HepG2 (cell line): ENCODE measurements around the gene ABHD10.

Source experiments
- ADNP ChIP-seq: sonication (generic); formaldehyde crosslinking; IDR thresholded peaks from 2 replicates; pipeline ENCODE4 v1.4.0; 2020; ENCODE audit warnings: missing genetic modification reagents
- FOXK2 ChIP-seq: fragments of 450-650 bp; IDR thresholded peaks from 2 replicates; pipeline ENCODE4 v1.6.1; 2016
- GFI1 ChIP-seq: sonication (generic); formaldehyde crosslinking; IDR thresholded peaks from 2 replicates; pipeline ENCODE4 v1.5.0; 2020; ENCODE audit warnings: missing genetic modification reagents, mild to moderate bottlenecking, borderline replicate concordance
- HDAC2 ChIP-seq: sonication (generic); formaldehyde crosslinking; IDR thresholded peaks from 2 replicates; pipeline ENCODE4 v1.4.0; 2020; ENCODE audit warnings: missing genetic modification reagents

GRCh38 chr3:111949712-111950111 is 29.1 kb upstream of the ABHD10 start:
- no peak for TF ChIP-seq HDAC2
- no peak for TF ChIP-seq FOXK2
- no peak for TF ChIP-seq ADNP (CRISPR knock-in tag)
- no peak for TF ChIP-seq GFI1 (CRISPR knock-in tag)
